IPS-15b (cell line): Measurements from ENCODE around the gene FADS1.

ENCODE experiments used
- H3K27me3 ChIP-seq: one replicate; pipeline ENCODE4 v1.6.1; 2013; ENCODE audit warnings: low read length; ENCODE audit not compliant: control insufficient read depth, insufficient read depth
- H3K36me3 ChIP-seq: one replicate; pipeline ENCODE4 v1.6.1; 2013; ENCODE audit warnings: low read length; ENCODE audit not compliant: control insufficient read depth, insufficient read depth
- H3K4me1 ChIP-seq: one replicate; pipeline ENCODE4 v1.6.1; 2013; ENCODE audit warnings: mild to moderate bottlenecking, low read length; ENCODE audit not compliant: control insufficient read depth, insufficient read depth
- H3K4me3 ChIP-seq: one replicate; pipeline ENCODE4 v1.5.1; 2013; ENCODE audit warnings: low read depth, low read length
- H3K9ac ChIP-seq: one replicate; pipeline ENCODE4 v1.6.1; 2013; ENCODE audit warnings: low read depth, mild to moderate bottlenecking, low read length
- H3K9me3 ChIP-seq: one replicate; pipeline ENCODE4 v1.6.1; 2013; ENCODE audit warnings: mild to moderate bottlenecking, low read length; ENCODE audit not compliant: control insufficient read depth, insufficient read depth

The FADS1 gene

DNA sequence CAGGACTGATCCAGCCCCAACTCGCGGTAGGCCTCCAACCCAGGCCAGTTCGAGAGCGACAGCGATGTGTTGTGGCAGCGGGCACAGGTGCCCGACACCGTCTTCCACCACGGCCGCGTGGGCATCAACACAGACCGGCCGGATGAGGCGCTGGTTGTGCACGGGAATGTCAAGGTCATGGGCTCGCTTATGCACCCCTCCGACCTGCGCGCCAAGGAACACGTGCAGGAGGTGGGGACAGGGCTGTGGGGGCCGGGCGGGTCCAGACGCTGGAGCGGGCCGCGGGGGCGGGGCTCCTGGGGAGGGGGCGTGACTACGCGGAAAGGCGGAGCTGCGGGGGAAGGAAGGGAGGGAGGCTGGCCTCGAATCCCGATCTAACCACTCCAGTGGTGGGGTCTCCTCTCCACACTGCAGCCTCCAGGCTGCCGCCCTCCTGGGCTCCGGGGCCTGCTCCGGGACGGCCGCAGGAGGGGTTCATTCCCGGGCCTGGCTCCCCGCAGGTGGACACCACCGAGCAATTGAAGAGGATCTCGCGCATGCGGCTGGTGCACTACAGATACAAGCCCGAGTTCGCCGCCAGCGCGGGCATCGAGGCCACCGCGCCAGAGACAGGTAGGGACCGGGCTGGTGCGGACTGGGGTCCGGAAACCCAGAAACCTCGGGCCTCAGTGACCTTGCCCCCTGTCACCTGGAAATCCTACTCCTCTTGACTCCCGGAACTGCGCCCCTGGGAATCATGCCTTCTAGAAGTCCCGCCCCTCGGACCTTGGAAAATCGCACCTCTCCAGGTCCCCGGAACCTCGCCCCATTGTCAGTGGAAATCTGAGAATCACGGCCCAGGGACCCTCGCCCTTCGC, 39.3 kb downstream of the FADS1 start:
- Histone ChIP-seq H3K9me3 (no peaks in the 10 kb centered on the region), H3K4me3 (no peak overlapping the region), H3K36me3 (peaks cover 4% of the 10 kb centered on the region), H3K9ac (no peak overlapping the region), H3K27me3 (no peaks in the 10 kb centered on the region), H3K4me1 (no peaks in the 10 kb centered on the region)

DNA sequence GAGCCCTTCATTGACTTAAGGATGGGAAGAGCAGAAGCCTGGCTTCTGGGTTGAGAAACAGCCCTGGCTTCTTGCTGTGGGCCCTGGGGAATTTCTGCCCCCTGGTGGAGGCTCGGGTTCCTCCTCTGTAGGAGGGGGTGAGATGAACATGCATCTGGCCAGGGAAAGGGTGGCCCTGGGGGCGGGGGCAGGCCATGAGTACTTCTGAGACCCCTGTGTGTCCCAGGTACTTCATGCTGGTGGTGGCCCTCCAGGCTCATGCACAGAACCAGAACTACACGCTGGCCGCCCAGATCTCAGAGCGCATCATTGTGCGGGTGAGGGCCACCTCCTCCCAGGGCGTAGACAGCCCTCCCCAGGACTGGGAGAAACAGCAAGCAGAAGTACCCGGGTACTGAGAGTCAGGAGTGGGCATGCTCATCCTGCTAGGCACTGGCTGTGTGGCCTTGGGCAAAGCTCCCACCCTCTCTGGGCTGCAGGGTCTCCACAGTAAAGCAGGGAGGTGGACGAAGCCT, 40.2 kb downstream of the FADS1 start:
- Histone ChIP-seq H3K4me3 (no peak overlapping the region), H3K27me3 (no peaks in the 10 kb centered on the region), H3K9ac (no peak overlapping the region), H3K36me3 (peaks cover 2% of the 10 kb centered on the region), H3K4me1 (no peaks in the 10 kb centered on the region), H3K9me3 (no peaks in the 10 kb centered on the region)

GRCh38 chr11:61775606-61776554, 40.9 kb downstream of the FADS1 start:
- H3K4me1 ChIP-seq: peaks cover 2% of the 10 kb centered on the region
- no peak overlapping the region for H3K4me3 ChIP-seq
- no peaks in the 10 kb centered on the region for H3K9me3 ChIP-seq
- H3K36me3 ChIP-seq: peaks cover 2% of the 10 kb centered on the region
- no peaks in the 10 kb centered on the region for H3K27me3 ChIP-seq
- H3K9ac ChIP-seq: no peak overlapping the region

- H3K4me1 ChIP-seq: peaks cover 2% of the 10 kb centered on the region
- H3K27me3 ChIP-seq: no peaks in the 10 kb centered on the region
- H3K36me3 ChIP-seq: peaks cover 2% of the 10 kb centered on the region
- H3K9ac ChIP-seq: no peak overlapping the region
- H3K9me3 ChIP-seq: no peaks in the 10 kb centered on the region
- H3K4me3 ChIP-seq: no peak overlapping the region
Measured at GRCh38 chr11:61775106-61775505, 41.7 kb downstream of the FADS1 start.

DNA sequence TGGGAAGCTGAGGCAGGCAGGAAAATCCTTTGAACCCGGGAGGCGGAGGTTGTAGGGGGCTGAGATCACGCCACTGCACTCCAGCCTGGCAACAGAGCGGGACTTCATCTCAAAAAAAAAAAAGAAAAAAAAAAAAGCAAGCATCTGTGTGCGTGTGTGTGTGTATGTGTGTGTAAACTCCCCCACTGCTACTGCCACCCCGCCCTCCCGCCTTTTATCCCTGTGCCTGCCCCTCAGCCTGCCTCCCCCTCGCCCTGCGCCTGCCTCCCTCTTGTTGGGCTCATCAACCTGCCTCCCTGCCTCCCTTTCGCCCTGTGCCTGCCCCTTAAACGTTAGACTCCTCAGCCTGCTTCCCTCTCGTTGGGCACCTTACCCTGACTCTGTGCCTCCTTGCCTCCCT, 42.4 kb downstream of the FADS1 start:
- Histone ChIP-seq H3K36me3 (peaks cover 2% of the 10 kb centered on the region), H3K9me3 (no peaks in the 10 kb centered on the region), H3K27me3 (no peaks in the 10 kb centered on the region), H3K9ac (no peak overlapping the region), H3K4me1 (peaks cover 2% of the 10 kb centered on the region), H3K4me3 (no peak overlapping the region)

DNA sequence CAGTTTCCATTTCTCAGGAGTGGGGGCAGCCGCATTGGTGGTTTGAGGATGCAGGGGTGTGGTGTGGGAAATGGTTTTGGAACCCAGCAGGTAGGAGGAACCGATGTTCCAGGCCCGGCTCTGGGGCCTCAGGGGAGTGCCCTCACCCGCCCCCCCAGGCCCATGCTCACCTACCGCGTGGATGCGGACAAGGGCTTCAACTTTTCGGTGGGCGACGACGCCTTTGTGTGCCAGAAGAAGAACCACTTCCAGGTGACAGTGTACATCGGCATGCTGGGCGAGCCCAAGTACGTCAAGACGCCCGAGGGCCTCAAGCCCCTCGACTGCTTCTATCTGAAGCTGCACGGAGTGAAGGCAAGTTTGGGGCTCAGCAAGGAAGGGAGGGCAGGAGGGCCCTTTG, 43.0 kb downstream of the FADS1 start:
- Histone ChIP-seq H3K4me1 (peaks cover 2% of the 10 kb centered on the region), H3K36me3 (peaks cover 2% of the 10 kb centered on the region)

DNA sequence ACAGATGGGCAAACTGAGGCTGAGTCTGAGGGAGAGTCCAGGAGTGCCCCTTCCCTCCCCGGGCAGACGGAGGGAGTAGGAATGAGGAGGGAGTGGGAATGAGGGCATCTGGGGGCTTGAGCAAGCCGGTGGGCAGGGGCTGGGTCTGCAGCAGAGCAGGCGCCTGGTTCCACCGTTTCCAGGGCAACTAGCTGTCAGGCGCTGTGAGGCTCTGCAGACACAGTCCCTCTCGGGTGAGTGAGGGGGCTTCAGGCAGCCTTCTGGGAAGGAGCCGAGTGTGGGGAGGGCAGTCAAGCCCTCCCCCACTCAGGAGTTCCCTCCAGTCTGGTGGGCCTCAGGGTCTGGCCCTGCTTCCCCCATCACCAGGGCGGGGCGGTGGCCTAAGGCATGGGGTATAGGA, 43.4 kb downstream of the FADS1 start:
- Histone ChIP-seq H3K36me3 (no peaks in the 10 kb centered on the region), H3K9ac (no peak overlapping the region), H3K27me3 (no peaks in the 10 kb centered on the region), H3K4me3 (no peak overlapping the region), H3K9me3 (no peaks in the 10 kb centered on the region), H3K4me1 (peaks cover 2% of the 10 kb centered on the region)

More for the DNA sequence above, 43.0 kb downstream of the FADS1 start:
- H3K9ac ChIP-seq: no peak overlapping the region
- H3K27me3 ChIP-seq: no peaks in the 10 kb centered on the region
- H3K9me3 ChIP-seq: no peaks in the 10 kb centered on the region
- H3K4me3 ChIP-seq: no peak overlapping the region

- no peaks in the 10 kb centered on the region for H3K9me3 ChIP-seq
- H3K4me3 ChIP-seq: no peak overlapping the region
- peaks cover 2% of the 10 kb centered on the region for H3K4me1 ChIP-seq
- peak overlapping the region; percentile 37 for H3K9ac ChIP-seq
- H3K27me3 ChIP-seq: no peaks in the 10 kb centered on the region
- H3K36me3 ChIP-seq: no peaks in the 10 kb centered on the region
Measured at GRCh38 chr11:61771985-61772455, 44.8 kb downstream of the FADS1 start.

- Histone ChIP-seq H3K9ac (no peak overlapping the region), H3K9me3 (no peaks in the 10 kb centered on the region), H3K4me1 (peaks cover 2% of the 10 kb centered on the region), H3K4me3 (no peak overlapping the region), H3K27me3 (no peaks in the 10 kb centered on the region), H3K36me3 (no peaks in the 10 kb centered on the region)
Measured at GRCh38 chr11:61771195-61771894, 45.5 kb downstream of the FADS1 start.

- Histone ChIP-seq H3K36me3 (no peaks in the 10 kb centered on the region), H3K4me3 (no peak overlapping the region), H3K4me1 (peaks cover 2% of the 10 kb centered on the region), H3K27me3 (no peaks in the 10 kb centered on the region), H3K9ac (no peak overlapping the region), H3K9me3 (no peaks in the 10 kb centered on the region)
Measured at GRCh38 chr11:61769946-61770683, 46.7 kb downstream of the FADS1 start.
